ENCODE results near the gene FPGS. TPM values are rescaled to one million over a fixed set of nuclear protein-coding genes. Genes with fewer than 3 reads are reported as not detected.
A peak's percentile ranks its signal among the peaks of the same experiment; 100 is the strongest.

Gene FPGS
- total RNA-seq, 1 experiment from 2014 or later, result 81.7 TPM

GRCh38 chr9:127769929-127770582 lies 32.6 kb upstream of the FPGS start:
- ATAC-seq, result no peak
- H3K27me3 Mint-ChIP-seq (ENCODE audit: low read depth), result peaks cover 11% of the 10 kb centered on the region
- ChIA-PET POLR2A (interaction anchor here (0.7 to 1.3 kb wide), 3 partner anchors 12 to 147 kb away, joined by 3 to 5 read pairs (median 3); partner anchors contain the start of gene ST6GALNAC4), CTCF (interaction anchor here (0.6 to 3.3 kb wide), 15 partner anchors 9 to 348 kb away, joined by 3 to 54 read pairs (median 4); partner anchors contain the start of genes CDK9, ST6GALNAC4 and TOR2A)
- peak overlapping the region; percentile 84 for H3K4me3 Mint-ChIP-seq
- H3K4me1 Mint-ChIP-seq, result peaks cover 32% of the 10 kb centered on the region
- no peaks in the 10 kb centered on the region for H3K9me3 Mint-ChIP-seq
- DNase-seq (ENCODE audit: low spot score), result no peak
- no peak overlapping the region; the same call in 1 of the 2 replicates for H3K27ac Mint-ChIP-seq
- H3K36me3 Mint-ChIP-seq, result no peaks in the 10 kb centered on the region
- no peak for TF ChIP-seq OVOL2 (CRISPR knock-in tag; IDR thresholded peaks at IDR 0.05; ENCODE audit: borderline replicate concordance)
- TF ChIP-seq ZNF423 (CRISPR knock-in tag; IDR thresholded peaks at IDR 0.05), result 0 out of 2 replicates have a peak, but pooled peaks have one; percentile 4
- no peak for TF ChIP-seq STAT6 (CRISPR knock-in tag; conservative IDR thresholded peaks at IDR 0.05; ENCODE audit: low read depth)
- no peak for TF ChIP-seq TEAD1 (CRISPR knock-in tag; IDR thresholded peaks at IDR 0.05)
- TF ChIP-seq ZNF263 (CRISPR knock-in tag; IDR thresholded peaks at IDR 0.05; ENCODE audit: low read depth), result 0 out of 2 replicates have a peak, but pooled peaks have one; percentile 34
- TF ChIP-seq SP1 (CRISPR knock-in tag; conservative IDR thresholded peaks at IDR 0.05), result no peak

- Mint-ChIP-seq H3K9me3 (no peaks in the 10 kb centered on the region), H3K27me3 (ENCODE audit: low read depth) (peaks cover 11% of the 10 kb centered on the region), H3K27ac (no peak overlapping the region; the same call in 1 of the 2 replicates), H3K4me1 (peaks cover 32% of the 10 kb centered on the region), H3K4me3 (peak overlapping the region; percentile 84), H3K36me3 (no peaks in the 10 kb centered on the region)
- DNase-seq (ENCODE audit: low spot score), result no peak
- ATAC-seq, result no peak
- ChIA-PET CTCF (interaction anchor here (0.8 to 3.3 kb wide), 30 partner anchors 8 to 380 kb away, joined by 3 to 54 read pairs (median 4); partner anchors contain the start of genes CDK9, FPGS, ST6GALNAC4 and TOR2A), POLR2A (interaction anchor here (0.6 to 2.1 kb wide), 8 partner anchors 10 to 146 kb away, joined by 3 to 12 read pairs (median 4); partner anchors contain the start of genes CDK9, ST6GALNAC4 and TOR2A)
- TF ChIP-seq NR1H2 (CRISPR knock-in tag; IDR thresholded peaks at IDR 0.05), result no peak
- TF ChIP-seq SOX15 (CRISPR knock-in tag; IDR thresholded peaks at IDR 0.05), result no peak
- no peak for TF ChIP-seq ESRRA (CRISPR knock-in tag; IDR thresholded peaks at IDR 0.05; ENCODE audit: borderline replicate concordance)
- TF ChIP-seq RELA (CRISPR knock-in tag; IDR thresholded peaks at IDR 0.05; ENCODE audit: borderline replicate concordance), result no peak
- no peak for TF ChIP-seq ZNF532 (CRISPR knock-in tag; IDR thresholded peaks at IDR 0.05; ENCODE audit: borderline replicate concordance)
- TF ChIP-seq STAT6 (CRISPR knock-in tag; conservative IDR thresholded peaks at IDR 0.05; ENCODE audit: low read depth), result no peak
- TF ChIP-seq USF1 (CRISPR knock-in tag; IDR thresholded peaks at IDR 0.05), result no peak
- no peak for TF ChIP-seq E2F5 (CRISPR knock-in tag; IDR thresholded peaks at IDR 0.05)
- TF ChIP-seq RORB (CRISPR knock-in tag; IDR thresholded peaks at IDR 0.05), result no peak
- TF ChIP-seq FOXP1 (CRISPR knock-in tag; IDR thresholded peaks at IDR 0.05; ENCODE audit: borderline replicate concordance), result no peak
- no peak for TF ChIP-seq ERG (CRISPR knock-in tag; IDR thresholded peaks at IDR 0.05)
- no peak for TF ChIP-seq KAT7 (CRISPR knock-in tag; IDR thresholded peaks at IDR 0.05; ENCODE audit: borderline replicate concordance)
- TF ChIP-seq TEAD4 (CRISPR knock-in tag; IDR thresholded peaks at IDR 0.05), result no peak
- no peak for TF ChIP-seq ZSCAN18 (CRISPR knock-in tag; IDR thresholded peaks at IDR 0.05)
Measured at GRCh38 chr9:127770583-127770904, 32.1 kb upstream of the FPGS start.

Data from WTC11 (cell line).